ENCODE data around the gene C10orf90. TPM values are rescaled to one million over a fixed set of nuclear protein-coding genes. Genes with fewer than 3 reads are reported as not detected.

Gene C10orf90
- total and polyA plus RNA-seq, 4 donors = 0.05 to 0.25 TPM; not detected in 2

DNA sequence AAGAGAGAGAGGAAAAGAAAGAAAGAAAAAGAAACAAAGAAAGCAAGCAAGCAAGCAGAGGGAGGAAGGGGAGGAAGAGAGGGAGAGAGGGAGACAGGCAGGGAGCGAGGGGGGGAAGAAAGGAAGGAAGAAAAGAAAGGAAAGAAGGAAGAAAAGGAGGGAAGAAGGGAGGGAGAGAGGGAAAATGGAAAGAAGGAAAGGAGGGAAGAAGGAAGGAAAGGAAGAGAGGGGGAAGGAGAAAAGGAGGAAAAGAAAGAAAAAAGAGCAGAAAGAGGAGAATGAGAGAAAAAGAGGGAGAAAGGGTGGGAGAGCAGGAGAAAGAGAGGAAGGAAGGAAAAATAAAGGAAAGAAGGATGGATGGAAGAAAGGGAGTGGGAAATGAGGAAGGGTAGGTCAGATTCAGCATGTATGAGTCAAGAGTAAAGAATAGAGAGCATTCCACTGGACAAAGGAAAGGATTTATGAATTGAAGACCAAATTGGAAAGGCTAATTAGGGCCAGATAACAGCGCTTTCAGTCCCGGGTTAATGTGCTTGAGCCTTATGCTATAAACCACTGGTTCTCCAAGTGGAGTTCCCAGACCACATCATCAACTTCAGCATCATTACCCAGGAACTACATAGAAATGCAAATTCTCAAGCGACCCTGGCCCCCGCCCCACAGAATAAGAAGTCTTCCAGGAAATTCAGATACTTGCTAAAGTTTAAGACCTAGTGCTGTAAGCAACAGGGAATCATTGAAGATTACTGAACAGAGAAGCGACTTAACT is 85.1 kb downstream of the C10orf90 start:
- no peak for DNase-seq (ENCODE audit: low spot score)
- no peak overlapping the region for H3K27ac ChIP-seq (ENCODE audit: low read depth in 1 of 2, low read length in 2 of 2)
- no peak overlapping the region for H3K4me3 ChIP-seq (ENCODE audit: low read depth in 1 of 3, low read length in 3 of 3)
- H3K27me3 ChIP-seq (ENCODE audit: control insufficient read depth in 4 of 4, insufficient read depth in 4 of 4, low read length in 3 of 4) = peaks cover 0 to 4% (median 0%) of the 10 kb centered on the region in 4 donors
- 78% methylated on average over 6 of the region's 6 CpGs for WGBS
- no peaks in the 10 kb centered on the region for H3K9me3 ChIP-seq (ENCODE audit: control insufficient read depth in 4 of 4, low read length in 3 of 4)
- no peaks in the 10 kb centered on the region for H3K4me1 ChIP-seq (ENCODE audit: control insufficient read depth in 4 of 4, insufficient read depth in 4 of 4, low read length in 3 of 4)
- H3K9ac ChIP-seq (ENCODE audit: low read depth in 1 of 2, low read length in 2 of 2) = no peak overlapping the region
- H3K36me3 ChIP-seq (ENCODE audit: control insufficient read depth in 4 of 4, insufficient read depth in 3 of 4, low read depth in 1 of 4, low read length in 3 of 4) = no peaks in the 10 kb centered on the region
- no peak for TF ChIP-seq HNF4G (IDR thresholded peaks at IDR 0.05)
- TF ChIP-seq RAD21 (IDR thresholded peaks at IDR 0.05) = no peak
- TF ChIP-seq RXRA (IDR thresholded peaks at IDR 0.05) = no peak
- no peak for TF ChIP-seq MAX (IDR thresholded peaks at IDR 0.05)
- no peak for TF ChIP-seq NR2F2 (IDR thresholded peaks at IDR 0.05)
- TF ChIP-seq SP1 (IDR thresholded peaks at IDR 0.05) = no peak
- no peak for TF ChIP-seq HNF4A (conservative IDR thresholded peaks at IDR 0.05)
- no peak for TF ChIP-seq YY1 (IDR thresholded peaks at IDR 0.05)
- TF ChIP-seq FOXA2 (IDR thresholded peaks at IDR 0.05) = no peak
- TF ChIP-seq TAF1 (conservative IDR thresholded peaks at IDR 0.05) = no peak
- TF ChIP-seq EGR1 (IDR thresholded peaks at IDR 0.05; ENCODE audit: low read depth in 2 of 2) = no peak
- TF ChIP-seq, protein P1, sequence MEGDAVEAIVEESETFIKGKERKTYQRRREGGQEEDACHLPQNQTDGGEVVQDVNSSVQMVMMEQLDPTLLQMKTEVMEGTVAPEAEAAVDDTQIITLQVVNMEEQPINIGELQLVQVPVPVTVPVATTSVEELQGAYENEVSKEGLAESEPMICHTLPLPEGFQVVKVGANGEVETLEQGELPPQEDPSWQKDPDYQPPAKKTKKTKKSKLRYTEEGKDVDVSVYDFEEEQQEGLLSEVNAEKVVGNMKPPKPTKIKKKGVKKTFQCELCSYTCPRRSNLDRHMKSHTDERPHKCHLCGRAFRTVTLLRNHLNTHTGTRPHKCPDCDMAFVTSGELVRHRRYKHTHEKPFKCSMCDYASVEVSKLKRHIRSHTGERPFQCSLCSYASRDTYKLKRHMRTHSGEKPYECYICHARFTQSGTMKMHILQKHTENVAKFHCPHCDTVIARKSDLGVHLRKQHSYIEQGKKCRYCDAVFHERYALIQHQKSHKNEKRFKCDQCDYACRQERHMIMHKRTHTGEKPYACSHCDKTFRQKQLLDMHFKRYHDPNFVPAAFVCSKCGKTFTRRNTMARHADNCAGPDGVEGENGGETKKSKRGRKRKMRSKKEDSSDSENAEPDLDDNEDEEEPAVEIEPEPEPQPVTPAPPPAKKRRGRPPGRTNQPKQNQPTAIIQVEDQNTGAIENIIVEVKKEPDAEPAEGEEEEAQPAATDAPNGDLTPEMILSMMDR (IDR thresholded peaks at IDR 0.05; ENCODE audit: low read depth, low read length, missing input control) = no peak
- TF ChIP-seq, protein P2, sequence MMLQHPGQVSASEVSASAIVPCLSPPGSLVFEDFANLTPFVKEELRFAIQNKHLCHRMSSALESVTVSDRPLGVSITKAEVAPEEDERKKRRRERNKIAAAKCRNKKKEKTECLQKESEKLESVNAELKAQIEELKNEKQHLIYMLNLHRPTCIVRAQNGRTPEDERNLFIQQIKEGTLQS (IDR thresholded peaks at IDR 0.05) = no peak
- TF ChIP-seq GABPA (IDR thresholded peaks at IDR 0.05 in 1 of 2, conservative IDR thresholded peaks at IDR 0.05 in 1 of 2) = no peak
- TF ChIP-seq, protein P3, sequence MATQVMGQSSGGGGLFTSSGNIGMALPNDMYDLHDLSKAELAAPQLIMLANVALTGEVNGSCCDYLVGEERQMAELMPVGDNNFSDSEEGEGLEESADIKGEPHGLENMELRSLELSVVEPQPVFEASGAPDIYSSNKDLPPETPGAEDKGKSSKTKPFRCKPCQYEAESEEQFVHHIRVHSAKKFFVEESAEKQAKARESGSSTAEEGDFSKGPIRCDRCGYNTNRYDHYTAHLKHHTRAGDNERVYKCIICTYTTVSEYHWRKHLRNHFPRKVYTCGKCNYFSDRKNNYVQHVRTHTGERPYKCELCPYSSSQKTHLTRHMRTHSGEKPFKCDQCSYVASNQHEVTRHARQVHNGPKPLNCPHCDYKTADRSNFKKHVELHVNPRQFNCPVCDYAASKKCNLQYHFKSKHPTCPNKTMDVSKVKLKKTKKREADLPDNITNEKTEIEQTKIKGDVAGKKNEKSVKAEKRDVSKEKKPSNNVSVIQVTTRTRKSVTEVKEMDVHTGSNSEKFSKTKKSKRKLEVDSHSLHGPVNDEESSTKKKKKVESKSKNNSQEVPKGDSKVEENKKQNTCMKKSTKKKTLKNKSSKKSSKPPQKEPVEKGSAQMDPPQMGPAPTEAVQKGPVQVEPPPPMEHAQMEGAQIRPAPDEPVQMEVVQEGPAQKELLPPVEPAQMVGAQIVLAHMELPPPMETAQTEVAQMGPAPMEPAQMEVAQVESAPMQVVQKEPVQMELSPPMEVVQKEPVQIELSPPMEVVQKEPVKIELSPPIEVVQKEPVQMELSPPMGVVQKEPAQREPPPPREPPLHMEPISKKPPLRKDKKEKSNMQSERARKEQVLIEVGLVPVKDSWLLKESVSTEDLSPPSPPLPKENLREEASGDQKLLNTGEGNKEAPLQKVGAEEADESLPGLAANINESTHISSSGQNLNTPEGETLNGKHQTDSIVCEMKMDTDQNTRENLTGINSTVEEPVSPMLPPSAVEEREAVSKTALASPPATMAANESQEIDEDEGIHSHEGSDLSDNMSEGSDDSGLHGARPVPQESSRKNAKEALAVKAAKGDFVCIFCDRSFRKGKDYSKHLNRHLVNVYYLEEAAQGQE (IDR thresholded peaks at IDR 0.05) = no peak

DNA sequence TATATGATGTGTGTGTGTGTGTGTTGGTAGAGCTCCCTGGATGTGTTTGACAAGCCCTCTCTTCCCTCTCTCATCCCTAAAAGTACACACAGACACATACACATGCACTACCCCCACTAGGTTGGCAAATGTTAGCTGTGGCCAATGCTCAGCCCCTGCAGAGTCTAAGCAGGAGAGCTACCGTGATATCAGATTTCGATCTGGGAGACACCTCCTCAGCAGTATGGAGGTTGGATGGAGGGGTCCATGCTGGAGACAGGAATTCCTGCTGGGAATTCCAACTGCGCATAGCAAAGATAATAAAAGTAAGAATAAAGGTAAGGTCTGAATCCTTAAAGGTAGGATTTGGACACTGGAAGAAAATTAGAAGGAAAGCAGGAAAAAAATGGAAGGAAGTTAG is 85.7 kb downstream of the C10orf90 start:
- no peaks in the 10 kb centered on the region for H3K4me1 ChIP-seq (ENCODE audit: control insufficient read depth in 4 of 4, insufficient read depth in 4 of 4, low read length in 3 of 4)
- no peak overlapping the region for H3K27ac ChIP-seq (ENCODE audit: low read depth in 1 of 2, low read length in 2 of 2)
- H3K9ac ChIP-seq (ENCODE audit: low read depth in 1 of 2, low read length in 2 of 2) = no peak overlapping the region
- H3K4me3 ChIP-seq (ENCODE audit: low read depth in 1 of 3, low read length in 3 of 3) = no peak overlapping the region
- no peak for DNase-seq (ENCODE audit: low spot score)
- peaks cover 0 to 5% (median 0%) of the 10 kb centered on the region in 4 donors for H3K27me3 ChIP-seq (ENCODE audit: control insufficient read depth in 4 of 4, insufficient read depth in 4 of 4, low read length in 3 of 4)
- H3K36me3 ChIP-seq (ENCODE audit: control insufficient read depth in 4 of 4, insufficient read depth in 3 of 4, low read depth in 1 of 4, low read length in 3 of 4) = no peaks in the 10 kb centered on the region
- 44% methylated on average over 3 of the region's 3 CpGs for WGBS
- H3K9me3 ChIP-seq (ENCODE audit: control insufficient read depth in 4 of 4, low read length in 3 of 4) = no peaks in the 10 kb centered on the region
- no peak for TF ChIP-seq EGR1 (IDR thresholded peaks at IDR 0.05; ENCODE audit: low read depth in 2 of 2)
- TF ChIP-seq, protein P1 (IDR thresholded peaks at IDR 0.05; ENCODE audit: low read depth, low read length, missing input control) = no peak
- no peak for TF ChIP-seq JUND (IDR thresholded peaks at IDR 0.05)
- no peak for TF ChIP-seq YY1 (IDR thresholded peaks at IDR 0.05)
- TF ChIP-seq RXRA (IDR thresholded peaks at IDR 0.05) = no peak
- no peak for TF ChIP-seq HNF4G (IDR thresholded peaks at IDR 0.05)
- no peak for TF ChIP-seq GABPA (IDR thresholded peaks at IDR 0.05 in 1 of 2, conservative IDR thresholded peaks at IDR 0.05 in 1 of 2)
- TF ChIP-seq RAD21 (IDR thresholded peaks at IDR 0.05) = no peak
- TF ChIP-seq FOXA1 (IDR thresholded peaks at IDR 0.05) = no peak
- no peak for TF ChIP-seq MAX (IDR thresholded peaks at IDR 0.05)
- no peak for TF ChIP-seq HNF4A (conservative IDR thresholded peaks at IDR 0.05)
- TF ChIP-seq, protein P4, sequence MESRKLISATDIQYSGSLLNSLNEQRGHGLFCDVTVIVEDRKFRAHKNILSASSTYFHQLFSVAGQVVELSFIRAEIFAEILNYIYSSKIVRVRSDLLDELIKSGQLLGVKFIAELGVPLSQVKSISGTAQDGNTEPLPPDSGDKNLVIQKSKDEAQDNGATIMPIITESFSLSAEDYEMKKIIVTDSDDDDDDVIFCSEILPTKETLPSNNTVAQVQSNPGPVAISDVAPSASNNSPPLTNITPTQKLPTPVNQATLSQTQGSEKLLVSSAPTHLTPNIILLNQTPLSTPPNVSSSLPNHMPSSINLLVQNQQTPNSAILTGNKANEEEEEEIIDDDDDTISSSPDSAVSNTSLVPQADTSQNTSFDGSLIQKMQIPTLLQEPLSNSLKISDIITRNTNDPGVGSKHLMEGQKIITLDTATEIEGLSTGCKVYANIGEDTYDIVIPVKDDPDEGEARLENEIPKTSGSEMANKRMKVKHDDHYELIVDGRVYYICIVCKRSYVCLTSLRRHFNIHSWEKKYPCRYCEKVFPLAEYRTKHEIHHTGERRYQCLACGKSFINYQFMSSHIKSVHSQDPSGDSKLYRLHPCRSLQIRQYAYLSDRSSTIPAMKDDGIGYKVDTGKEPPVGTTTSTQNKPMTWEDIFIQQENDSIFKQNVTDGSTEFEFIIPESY (IDR thresholded peaks at IDR 0.05) = no peak
- TF ChIP-seq, protein P2 (IDR thresholded peaks at IDR 0.05) = no peak
- no peak for TF ChIP-seq SP1 (IDR thresholded peaks at IDR 0.05)
- no peak for TF ChIP-seq FOXA2 (IDR thresholded peaks at IDR 0.05)
- no peak for TF ChIP-seq NR2F2 (IDR thresholded peaks at IDR 0.05)

Data from liver (tissue), 9 donors.